PC-3 (cell line): Measurements from ENCODE around the gene STK16. TPM values are rescaled to one million over a fixed set of nuclear protein-coding genes. Genes with fewer than 3 reads are reported as not detected.

Experiments
- ATAC-seq: fragments of 200-7000 bp; cut with Tn5 transposase; 2 replicates; pipeline ENCODE4 v1.9.1; 2020; ENCODE audit warnings: mild to moderate bottlenecking, moderate library complexity
- BruUV-seq: library from RNA; stranded (reverse); fragments of 400-500 nt; replicated peaks from 2 replicates; lab custom pipeline; 2021; lab: Mats Ljungman, UMichigan
- CTCF ChIA-PET: fragments of 300-600 bp; sonication (Branson Sonifier 250); formaldehyde crosslinking; loops from one replicate; lab custom pipeline; 2022; ENCODE audit warnings: antibody characterized with exemption; lab: Charles Lee
- POLR2A ChIA-PET: fragments of 300-600 bp; sonication (Branson Sonifier 250); formaldehyde crosslinking; loops from one replicate; lab custom pipeline; 2022; ENCODE audit warnings: antibody characterized with exemption; ENCODE audit not compliant: unreplicated experiment; lab: Charles Lee
- DNase-seq: peaks from one replicate; pipeline ENCODE4 v3.0.0-alpha.2; 2015
- H2AFZ ChIP-seq: fragments of 300-600 bp; sonication (generic); 2 replicates; pipeline ENCODE4 v1.6.0; 2016; ENCODE audit warnings: antibody characterized with exemption, low read length
- H3F3A ChIP-seq: fragments of 300-600 bp; sonication (generic); one replicate; pipeline ENCODE4 v1.6.0; 2017; ENCODE audit warnings: antibody characterized with exemption, low read length, control low read depth, mild to moderate bottlenecking; ENCODE audit not compliant: unreplicated experiment
- H3K27ac ChIP-seq: fragments of 300-600 bp; sonication (generic); 2 replicates; pipeline ENCODE4 v1.5.1; 2016; ENCODE audit warnings: mild to moderate bottlenecking, low read length
- H3K27me3 ChIP-seq: fragments of 300-600 bp; sonication (generic); 2 replicates; pipeline ENCODE4 v1.6.1; 2016; ENCODE audit warnings: low read length, mixed read lengths
- H3K36me3 ChIP-seq: fragments of 300-600 bp; sonication (generic); 2 replicates; pipeline ENCODE4 v1.6.1; 2016; ENCODE audit warnings: low read depth, mixed run types, low read length, mixed read lengths
- H3K4me1 ChIP-seq: fragments of 300-600 bp; sonication (generic); 2 replicates; pipeline ENCODE4 v1.5.1; 2016; ENCODE audit warnings: low read length; ENCODE audit not compliant: insufficient read depth
- H3K4me2 ChIP-seq: fragments of 300-600 bp; sonication (generic); 2 replicates; pipeline ENCODE4 v1.6.0; 2016; ENCODE audit warnings: low read length
- H3K4me3 ChIP-seq: fragments of 300-600 bp; sonication (generic); 2 replicates; pipeline ENCODE4 v1.5.1; 2016; ENCODE audit warnings: mild to moderate bottlenecking, low read length, mixed read lengths
- H3K79me2 ChIP-seq: fragments of 300-600 bp; sonication (generic); 2 replicates; pipeline ENCODE4 v1.6.1; 2017; ENCODE audit warnings: low read length, mixed read lengths
- H3K9ac ChIP-seq: fragments of 300-600 bp; sonication (generic); 2 replicates; pipeline ENCODE4 v1.6.0; 2016; ENCODE audit warnings: mild to moderate bottlenecking, low read length
- H3K9me2 ChIP-seq: fragments of 300-600 bp; sonication (generic); replicated peaks from 2 replicates; pipeline ENCODE4 v1.6.1; 2016; ENCODE audit warnings: mixed run types, low read length, mixed read lengths
- H3K9me3 ChIP-seq: fragments of 300-600 bp; sonication (generic); 2 replicates; pipeline ENCODE4 v1.6.1; 2016; ENCODE audit warnings: low read length, mixed read lengths
- H4K20me1 ChIP-seq: fragments of 300-600 bp; sonication (generic); 2 replicates; pipeline ENCODE4 v1.6.1; 2016; ENCODE audit warnings: low read length, mixed read lengths
- CTCF ChIP-seq: fragments of 300-600 bp; sonication (generic); conservative IDR thresholded peaks from 2 replicates; pipeline ENCODE4 v1.5.1; 2017; ENCODE audit warnings: antibody characterized with exemption, low read depth, mild to moderate bottlenecking, low read length
- EZH2 ChIP-seq: fragments of 300-600 bp; sonication (generic); IDR thresholded peaks from one replicate; pipeline ENCODE4 v1.6.1; 2017; ENCODE audit warnings: antibody characterized with exemption, mild to moderate bottlenecking, low read length; ENCODE audit not compliant: unreplicated experiment
- EZH2phosphoT487 ChIP-seq: fragments of 300-600 bp; sonication (generic); IDR thresholded peaks from 2 replicates; pipeline ENCODE4 v1.6.1; 2018; ENCODE audit warnings: mild to moderate bottlenecking, antibody characterized with exemption, low read length, borderline replicate concordance
- intact Hi-C: fragments of 100-400 bp; cut with micrococcal nuclease; formaldehyde crosslinking; loops from 2 replicates; pipeline ENCODE4 v1.9.0; 2023
- total RNA-seq: library from RNA; depleted of rRNA; stranded (reverse); fragments of >200 nt; gene quantifications from 2 replicates; pipeline ENCODE4 v1.2.3, GENCODE V29; 2014

STK16 gene
- total RNA-seq, 1 experiment from 2014 or later = 16.3 TPM

GRCh38 chr2:219287580-219288265 is 42.4 kb downstream of the STK16 start:
- BruUV-seq = no TSS peak
- Histone ChIP-seq H3K9me2 (no peaks in the 10 kb centered on the region), H2AFZ (no peak overlapping the region), H3K4me2 (no peak overlapping the region), H3K27ac (no peak overlapping the region), H3K36me3 (peaks cover 3% of the 10 kb centered on the region; the same call in 1 of the 2 replicates), H4K20me1 (no peaks in the 10 kb centered on the region), H3K4me1 (peaks cover 11% of the 10 kb centered on the region), H3K9me3 (no peaks in the 10 kb centered on the region), H3F3A (no peaks in the 10 kb centered on the region), H3K27me3 (no peaks in the 10 kb centered on the region), H3K9ac (no peak overlapping the region), H3K4me3 (no peak overlapping the region), H3K79me2 (no peaks in the 10 kb centered on the region)
- ATAC-seq = no peak
- CTCF ChIA-PET = no interaction called here
- no peak for TF ChIP-seq EZH2
- no peak for TF ChIP-seq CTCF
- no peak for TF ChIP-seq EZH2phosphoT487
- intact Hi-C loops = no loop called here
- no peak for DNase-seq
- POLR2A ChIA-PET = interaction anchor here (0.6 kb wide), 1 partner anchor 66 kb away, joined by 6 read pairs; no protein-coding TSS in a partner anchor

- Histone ChIP-seq H3K9me2 (no peaks in the 10 kb centered on the region), H4K20me1 (no peaks in the 10 kb centered on the region), H3K4me1 (peaks cover 14% of the 10 kb centered on the region), H3K27ac (no peak overlapping the region), H3K27me3 (no peaks in the 10 kb centered on the region), H3K9ac (no peak overlapping the region), H3K9me3 (no peaks in the 10 kb centered on the region), H3K79me2 (no peaks in the 10 kb centered on the region), H3K4me2 (peak overlapping the region; percentile 42), H3K36me3 (peaks cover 3% of the 10 kb centered on the region; the same call in 1 of the 2 replicates), H3K4me3 (no peak overlapping the region), H2AFZ (no peak overlapping the region), H3F3A (no peaks in the 10 kb centered on the region)
- ChIA-PET CTCF (no interaction called here), POLR2A (no interaction called here)
- DNase-seq = no peak
- intact Hi-C loops = no loop called here
- BruUV-seq = no TSS peak
- ATAC-seq = no peak
- TF ChIP-seq EZH2 (no peak), CTCF (no peak), EZH2phosphoT487 (no peak)
These were observed 43.9 kb downstream of the STK16 start for GRCh38 chr2:219289195-219289536.
